BLaER1 treated with 17β-estradiol and CSF1 and Interleukin-3, amounts not matched to agents 10 nM and 100 nM (cell line): ENCODE results near the gene CCT8L2.
"Not testable (repeated sequence)": the region's sequence is repeated elsewhere in the genome, so short reads cannot be mapped to it uniquely, and the experiment has no call there.

Experiments
- H3K27ac ChIP-seq, 11 experiments: shearing (Covaris generic); formaldehyde crosslinking; 2 replicates each; pipeline ENCODE4 v1.8.1; 2022
- H3K27me3 ChIP-seq, 11 experiments: shearing (Covaris generic); formaldehyde crosslinking; 2 replicates each; pipeline ENCODE4 v1.8.1; 2022
- H3K36me3 ChIP-seq, 11 experiments: shearing (Covaris generic); formaldehyde crosslinking; 2 replicates each; pipeline ENCODE4 v1.8.1; 2022
- H3K4me1 ChIP-seq, 10 experiments: shearing (Covaris generic); formaldehyde crosslinking; 2 replicates each; pipeline ENCODE4 v1.8.1; 2022
- H3K4me2 ChIP-seq, 11 experiments: shearing (Covaris generic); formaldehyde crosslinking; 2 replicates each; pipeline ENCODE4 v1.8.1; 2022
- H3K4me3 ChIP-seq, 10 experiments: shearing (Covaris generic); formaldehyde crosslinking; 2 replicates each; pipeline ENCODE4 v1.8.1; 2022
- H3K9ac ChIP-seq, 11 experiments: shearing (Covaris generic); formaldehyde crosslinking; 2 replicates each; pipeline ENCODE4 v1.8.1; 2022
- H3K9me3 ChIP-seq, 11 experiments: shearing (Covaris generic); formaldehyde crosslinking; replicated peaks in 1 of 11; 2 replicates each; pipeline ENCODE4 v1.8.1; 2022
- H4K20me1 ChIP-seq, 11 experiments: shearing (Covaris generic); formaldehyde crosslinking; 2 replicates each; pipeline ENCODE4 v1.8.1; 2022
- Cebpa-rat ChIP-seq, 11 experiments: shearing (Covaris generic); IDR thresholded peaks; 2 replicates each; pipeline ENCODE4 v1.8.1; 2022

The CCT8L2 gene

GRCh38 chr22:16568425-16568758, 24.2 kb downstream of the CCT8L2 start:
- no peak overlapping the region for H3K4me2 ChIP-seq
- H3K4me3 ChIP-seq: no peak overlapping the region
- H3K27ac ChIP-seq: no peak overlapping the region
- no peaks in the 10 kb centered on the region for H3K27me3 ChIP-seq
- no peak overlapping the region for H3K9ac ChIP-seq
- H3K4me1 ChIP-seq: no peaks in the 10 kb centered on the region
- H3K36me3 ChIP-seq: no peaks in the 10 kb centered on the region
- H4K20me1 ChIP-seq: no peaks in the 10 kb centered on the region
- peaks cover 34 to 50% (median 45%) of the 10 kb centered on the region in 11 experiments; a peak in 19 of 22 replicates for H3K9me3 ChIP-seq
- TF ChIP-seq Cebpa-rat (IDR thresholded peaks at IDR 0.05): no peak

DNA sequence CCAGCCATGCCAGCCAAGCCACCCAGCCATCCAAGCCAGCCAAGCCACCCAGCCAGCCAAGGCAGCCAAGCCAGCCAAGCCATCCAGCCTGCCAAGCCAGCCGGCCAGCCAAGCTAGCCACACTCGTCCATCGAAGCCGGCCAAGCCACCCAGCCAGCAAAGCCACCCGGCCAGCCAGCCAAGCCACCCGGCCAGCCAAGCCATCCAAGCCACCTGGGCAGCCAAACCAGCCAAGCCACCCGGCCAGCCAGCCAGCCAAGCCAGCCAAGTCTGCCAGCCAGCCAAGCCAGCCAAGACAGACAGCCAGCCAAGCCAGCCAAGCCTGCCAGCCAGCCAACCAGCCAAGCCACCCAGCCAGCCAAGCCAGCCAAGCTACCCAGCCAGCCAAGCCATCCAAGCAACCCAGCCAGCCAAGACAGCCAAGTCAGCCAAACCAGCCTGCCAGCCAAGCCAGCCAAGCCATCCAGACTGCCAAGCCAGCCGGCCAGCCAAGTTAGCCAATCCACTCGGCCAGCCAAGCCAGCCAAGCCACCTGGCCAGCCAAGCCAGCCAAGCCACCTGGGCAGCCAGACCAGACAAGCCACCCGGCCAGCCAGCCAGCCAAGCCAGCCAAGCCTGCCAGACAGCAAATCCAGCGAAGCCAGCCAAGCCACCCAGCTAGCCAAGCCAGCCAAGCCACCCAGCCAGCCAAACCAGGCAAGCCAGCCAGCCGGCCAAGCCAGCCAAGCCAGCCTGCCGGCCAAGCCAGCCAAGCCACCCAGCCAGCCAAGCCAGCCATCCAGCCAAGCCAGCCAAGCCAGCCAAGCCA, 24.8 kb downstream of the CCT8L2 start:
- H3K4me2 ChIP-seq, H3K4me3 ChIP-seq, H4K20me1 ChIP-seq, H3K4me1 ChIP-seq, H3K9ac ChIP-seq, H3K36me3 ChIP-seq, H3K27ac ChIP-seq, H3K27me3 ChIP-seq: not testable (repeated sequence)
- peaks cover 38 to 56% (median 50%) of the 10 kb centered on the region in 11 experiments; a peak in 19 of 22 replicates for H3K9me3 ChIP-seq

GRCh38 chr22:16566421-16567151, 26.0 kb downstream of the CCT8L2 start:
- H3K4me1 ChIP-seq, H4K20me1 ChIP-seq: not testable (repeated sequence)

DNA sequence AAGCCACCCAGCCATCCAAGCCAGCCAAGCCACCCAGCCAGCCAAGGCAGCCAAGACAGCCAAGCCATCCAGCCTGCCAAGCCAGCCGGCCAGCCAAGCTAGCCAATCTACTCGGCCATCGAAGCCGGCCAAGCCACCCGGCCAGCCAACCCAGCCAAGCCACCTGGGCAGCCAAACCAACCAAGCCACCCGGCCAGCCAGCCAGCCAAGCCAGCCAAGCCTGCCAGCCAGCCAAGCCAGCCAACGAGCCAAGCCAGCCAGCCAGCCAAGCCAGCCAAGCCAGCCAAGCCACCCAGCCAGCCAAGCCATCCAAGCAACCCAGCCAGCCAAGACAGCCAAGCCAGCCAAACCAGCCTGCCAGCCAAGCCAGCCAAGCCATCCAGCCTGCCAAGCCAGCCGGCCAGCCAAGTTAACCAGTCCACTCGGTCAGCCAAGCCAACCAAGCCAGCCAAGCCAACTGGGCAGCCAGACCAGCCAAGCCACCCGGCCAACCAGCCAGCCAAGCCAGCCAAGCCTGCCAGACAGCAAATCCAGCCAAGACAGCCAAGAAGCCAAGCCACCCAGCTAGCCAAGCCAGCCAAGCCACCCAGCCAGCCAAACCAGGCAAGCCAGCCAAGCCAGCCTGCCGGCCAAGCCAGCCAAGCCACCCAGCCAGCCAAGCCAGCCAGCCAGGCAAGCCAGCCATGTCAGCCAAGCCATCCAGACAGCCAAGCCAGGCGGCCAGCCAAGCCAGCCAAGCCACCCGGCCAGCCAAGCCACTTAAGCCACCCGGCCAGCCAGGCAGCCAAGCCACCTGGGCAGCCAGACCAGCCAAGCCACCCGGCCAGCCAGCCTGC, 26.8 kb downstream of the CCT8L2 start:
- not testable (repeated sequence) for H3K4me3 ChIP-seq, H3K27me3 ChIP-seq, H3K27ac ChIP-seq, H3K36me3 ChIP-seq, H3K4me2 ChIP-seq, H4K20me1 ChIP-seq, H3K4me1 ChIP-seq, H3K9ac ChIP-seq
- peaks cover 55 to 76% (median 71%) of the 10 kb centered on the region in 11 experiments; a peak in 21 of 22 replicates for H3K9me3 ChIP-seq

More at GRCh38 chr22:16566421-16567151, 26.0 kb downstream of the CCT8L2 start:
- not testable (repeated sequence) for H3K36me3 ChIP-seq, H3K4me3 ChIP-seq, H3K4me2 ChIP-seq, H3K27me3 ChIP-seq, H3K27ac ChIP-seq, H3K9ac ChIP-seq
- H3K9me3 ChIP-seq: peaks cover 48 to 68% (median 63%) of the 10 kb centered on the region in 11 experiments; a peak in 21 of 22 replicates

- H3K4me3 ChIP-seq, H3K36me3 ChIP-seq, H3K4me1 ChIP-seq, H3K4me2 ChIP-seq, H3K27me3 ChIP-seq, H4K20me1 ChIP-seq, H3K9ac ChIP-seq, H3K27ac ChIP-seq: not testable (repeated sequence)
- peaks cover 59 to 84% (median 78%) of the 10 kb centered on the region in 11 experiments; a peak in 21 of 22 replicates for H3K9me3 ChIP-seq
These were observed 27.6 kb downstream of the CCT8L2 start for GRCh38 chr22:16564837-16565584.

DNA sequence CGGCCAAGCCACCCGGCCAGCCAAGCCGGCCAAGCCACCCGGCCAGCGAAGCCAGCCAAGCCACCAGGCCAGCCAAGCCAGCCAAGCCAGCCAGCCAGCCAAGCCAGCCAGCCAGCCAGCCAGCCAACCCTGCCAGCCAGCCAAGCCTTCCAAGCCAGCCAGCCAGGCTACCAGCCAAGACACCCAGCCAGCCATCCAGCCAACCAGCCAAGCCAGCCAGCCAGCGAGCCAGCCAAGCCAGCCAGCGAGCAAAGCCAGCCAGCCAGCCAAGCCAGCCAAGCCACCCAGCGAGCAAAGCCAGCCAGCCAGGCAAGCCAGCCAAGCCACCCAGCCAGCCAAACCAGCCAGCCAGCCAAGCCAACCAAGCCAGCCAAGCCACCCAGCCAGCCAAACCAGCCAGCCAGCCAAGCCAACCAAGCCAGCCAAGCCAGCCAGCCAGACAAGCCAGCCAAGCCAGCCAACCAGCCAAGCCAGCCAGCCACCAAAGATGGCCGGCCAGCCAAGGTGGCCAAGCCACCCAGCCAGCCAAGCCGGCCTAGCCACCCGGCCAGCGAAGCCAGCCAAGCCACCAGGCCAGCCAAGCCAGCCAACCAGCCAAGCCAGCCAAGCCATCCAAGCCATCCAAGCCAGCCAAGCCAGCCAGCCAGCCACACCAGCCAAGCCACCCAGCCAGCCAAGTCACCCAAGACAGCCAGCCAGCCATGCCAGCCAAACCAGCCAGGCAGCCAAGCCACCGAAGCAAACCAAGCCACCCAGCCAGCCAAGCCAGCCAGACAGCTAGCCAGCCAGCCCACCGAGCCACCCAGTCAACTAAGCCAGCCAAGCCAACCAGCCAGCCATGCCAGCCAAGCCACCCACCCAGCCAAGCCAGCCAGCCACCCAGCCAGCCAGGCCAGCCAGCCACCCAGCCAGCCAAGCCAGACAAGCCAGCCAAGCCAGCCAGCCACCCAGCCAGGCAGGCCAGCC, 28.8 kb downstream of the CCT8L2 start:
- no peaks in the 10 kb centered on the region for H3K4me1 ChIP-seq
- no peaks in the 10 kb centered on the region for H3K27me3 ChIP-seq
- H3K27ac ChIP-seq: no peak overlapping the region
- no peak overlapping the region for H3K4me2 ChIP-seq
- no peaks in the 10 kb centered on the region for H4K20me1 ChIP-seq
- no peak for TF ChIP-seq Cebpa-rat (IDR thresholded peaks at IDR 0.05)
- H3K36me3 ChIP-seq: no peaks in the 10 kb centered on the region
- H3K4me3 ChIP-seq: no peak overlapping the region
- no peak overlapping the region for H3K9ac ChIP-seq
- H3K9me3 ChIP-seq: peaks cover 64 to 93% (median 87%) of the 10 kb centered on the region in 11 experiments; a peak in 21 of 22 replicates

- Histone ChIP-seq H3K27me3 (no peaks in the 10 kb centered on the region), H4K20me1 (no peaks in the 10 kb centered on the region), H3K4me2 (no peak overlapping the region), H3K4me1 (no peaks in the 10 kb centered on the region), H3K36me3 (no peaks in the 10 kb centered on the region), H3K9me3 (peaks cover 64 to 89% (median 87%) of the 10 kb centered on the region in 11 experiments; a peak in 21 of 22 replicates), H3K4me3 (no peak overlapping the region), H3K9ac (no peak overlapping the region), H3K27ac (no peak overlapping the region)
- no peak for TF ChIP-seq Cebpa-rat (IDR thresholded peaks at IDR 0.05)
These were observed 29.7 kb downstream of the CCT8L2 start for GRCh38 chr22:16562711-16563554.

- not testable (repeated sequence) for H3K4me2 ChIP-seq, H3K36me3 ChIP-seq, H3K4me1 ChIP-seq, H3K4me3 ChIP-seq, H3K9ac ChIP-seq, H3K27ac ChIP-seq, H3K27me3 ChIP-seq, H4K20me1 ChIP-seq
- peaks cover 50 to 72% (median 71%) of the 10 kb centered on the region in 11 experiments; a peak in 21 of 22 replicates for H3K9me3 ChIP-seq
These were observed 31.4 kb downstream of the CCT8L2 start for GRCh38 chr22:16561093-16561658.

DNA sequence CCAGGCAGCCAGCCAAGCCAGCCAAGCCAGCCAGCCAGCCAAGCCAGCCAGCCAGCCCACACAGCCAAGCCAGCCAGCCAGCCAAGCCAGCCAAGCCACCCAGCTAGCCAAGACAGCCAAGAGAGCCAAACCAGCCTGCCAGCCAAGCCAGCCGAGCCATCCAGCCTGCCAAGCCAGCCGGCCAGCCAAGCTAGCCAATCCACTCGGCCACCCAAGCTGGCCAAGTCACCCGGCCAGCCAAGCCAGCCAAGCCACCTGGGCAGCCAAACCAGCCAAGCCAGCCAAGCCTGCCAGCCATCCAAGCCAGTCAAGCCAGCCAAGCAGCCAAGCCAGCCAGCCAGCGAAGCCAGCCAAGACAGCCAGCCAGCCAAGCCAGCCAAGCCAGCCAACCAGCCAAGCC, 32.0 kb downstream of the CCT8L2 start:
- H3K9ac ChIP-seq, H3K4me2 ChIP-seq, H3K4me1 ChIP-seq, H3K4me3 ChIP-seq, H4K20me1 ChIP-seq, H3K27ac ChIP-seq, H3K27me3 ChIP-seq, H3K36me3 ChIP-seq: not testable (repeated sequence)
- H3K9me3 ChIP-seq: peaks cover 44 to 68% (median 66%) of the 10 kb centered on the region in 11 experiments

DNA sequence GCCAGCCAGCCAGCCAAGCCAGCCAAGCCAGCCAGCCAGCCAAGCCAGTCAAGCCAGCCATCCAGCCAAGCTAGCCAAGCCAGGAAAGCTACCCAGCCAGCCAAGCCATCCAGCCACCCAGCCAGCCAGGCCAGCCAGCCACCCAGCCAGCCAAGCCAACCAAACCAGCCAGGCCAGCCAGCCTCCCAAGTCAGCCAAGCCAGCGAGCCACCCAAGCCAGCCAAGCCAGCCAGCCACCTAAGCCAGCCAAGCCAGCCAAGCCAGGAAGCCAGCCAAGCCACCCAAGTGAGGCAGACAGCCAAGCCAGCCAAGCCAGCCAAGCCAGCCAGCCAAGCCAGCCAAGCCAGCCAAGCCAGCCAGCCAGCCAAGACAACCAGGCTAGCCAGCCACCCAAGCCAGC, 32.6 kb downstream of the CCT8L2 start:
- H3K9me3 ChIP-seq: peaks cover 49 to 68% (median 66%) of the 10 kb centered on the region in 11 experiments
- H3K27me3 ChIP-seq, H3K4me2 ChIP-seq, H3K36me3 ChIP-seq, H3K27ac ChIP-seq, H3K4me3 ChIP-seq, H4K20me1 ChIP-seq, H3K4me1 ChIP-seq, H3K9ac ChIP-seq: not testable (repeated sequence)
